HepG2 (cell line): ENCODE measurements around the gene EPS8. TPM values are rescaled to one million over a fixed set of nuclear protein-coding genes. Genes with fewer than 3 reads are reported as not detected.

ENCODE experiments used
- ATAC-seq: fragments of 200-7000 bp; cut with Tn5 transposase; 3 replicates; pipeline ENCODE4 v1.9.1; 2020; ENCODE audit warnings: mild to moderate bottlenecking, moderate library complexity
- BruUV-seq: library from RNA; stranded (reverse); fragments of 400-500 nt; replicated peaks from 2 replicates; lab custom pipeline; 2021; lab: Mats Ljungman, UMichigan
- CTCF ChIA-PET: fragments of 300-600 bp; formaldehyde crosslinking; extraction: SDS; loops from one replicate; lab custom pipeline; 2021; ENCODE audit warnings: low total read pairs, inconsistent platforms, low intra/inter-chr PET ratio; lab: Yijun Ruan, JAX
- POLR2A ChIA-PET: fragments of 350-600 bp; sonication (Branson Sonifier 250); formaldehyde crosslinking; loops from one replicate; lab custom pipeline; 2020; ENCODE audit warnings: antibody characterized with exemption, inconsistent platforms; lab: Yijun Ruan, JAX
- DNase-seq: peaks from one replicate; pipeline ENCODE4 v3.0.0-alpha.2; 2015; ENCODE audit warnings: low spot score
- FAIRE-seq: peaks from 3 replicates; lab custom pipeline; 2011; peaks lifted over from hg19 to GRCh38; lab: Jason Lieb, UNC
- H2AFZ ChIP-seq: one replicate; pipeline ENCODE4 v1.6.1; 2011; ENCODE audit warnings: low read length, inconsistent platforms
- H3K27ac ChIP-seq: fragments of 300-600 bp; 3 replicates; pipeline ENCODE4 v1.8.0; 2011; ENCODE audit warnings: mixed run types, mild to moderate bottlenecking, mixed read lengths, low read length, inconsistent platforms; ENCODE audit not compliant: insufficient read depth; ENCODE audit errors: extremely low read length
- H3K27me3 ChIP-seq, 2 experiments: fragments of 200-600 bp in 1 of 2; 2 replicates in 1 of 2; 3 replicates in 1 of 2; pipeline versions ENCODE4 v1.6.0 to v1.8.0; 2011; ENCODE audit warnings: low read length in 2 of 2, mild to moderate bottlenecking in 2 of 2, moderate library complexity in 2 of 2, inconsistent platforms in 1 of 2; ENCODE audit not compliant: insufficient read depth in 2 of 2, control insufficient read depth in 1 of 2
- H3K36me3 ChIP-seq, 2 experiments: fragments of 200-600 bp in 1 of 2; replicated peaks in 1 of 2; 2 replicates in 1 of 2; 3 replicates in 1 of 2; pipeline versions ENCODE4 v1.5.1 to v1.8.0; 2011; ENCODE audit warnings: low read length in 2 of 2, inconsistent platforms in 1 of 2; ENCODE audit not compliant: insufficient read depth in 2 of 2, control insufficient read depth in 1 of 2
- H3K4me1 ChIP-seq: 2 replicates; pipeline ENCODE4 v1.5.1; 2012; ENCODE audit warnings: low read length, inconsistent platforms; ENCODE audit not compliant: insufficient read depth
- H3K4me2 ChIP-seq: 2 replicates; pipeline ENCODE4 v1.6.0; 2011; ENCODE audit warnings: low read depth, low read length, inconsistent platforms
- H3K4me3 ChIP-seq, 3 experiments: fragments of 200-600 bp in 1 of 3; sonication (generic), shearing (Covaris generic) in 1 of 3; replicated peaks in 1 of 3; 2 replicates each; pipeline ENCODE4 v1.5.1; 2011 to 2016; ENCODE audit warnings: low read length in 3 of 3, inconsistent platforms in 2 of 3, low read depth in 2 of 3, mild to moderate bottlenecking in 2 of 3, control low read depth in 1 of 3, mixed read lengths in 1 of 3; ENCODE audit not compliant: insufficient read depth in 1 of 3
- H3K79me2 ChIP-seq: one replicate; pipeline ENCODE4 v1.6.1; 2011; ENCODE audit warnings: low read length, inconsistent platforms; ENCODE audit not compliant: insufficient read depth
- H3K9ac ChIP-seq: 2 replicates; pipeline ENCODE4 v1.6.0; 2011; ENCODE audit warnings: mild to moderate bottlenecking, low read depth, low read length, inconsistent platforms; ENCODE audit not compliant: insufficient read depth
- H3K9me3 ChIP-seq: 2 replicates; pipeline ENCODE4 v1.5.1; 2012; ENCODE audit warnings: mild to moderate bottlenecking, low read length
- H4K20me1 ChIP-seq: 2 replicates; pipeline ENCODE4 v1.6.0; 2011; ENCODE audit warnings: inconsistent platforms, mild to moderate bottlenecking, low read length, moderate library complexity; ENCODE audit not compliant: insufficient read depth
- FOSL1 ChIP-seq: sonication (generic); formaldehyde crosslinking; IDR thresholded peaks from 2 replicates; pipeline ENCODE4 v1.9.0; 2021; ENCODE audit warnings: missing genetic modification reagents, borderline replicate concordance
- HDAC2 ChIP-seq: sonication (generic); formaldehyde crosslinking; IDR thresholded peaks from 2 replicates; pipeline ENCODE4 v1.4.0; 2020; ENCODE audit warnings: missing genetic modification reagents
- ZBTB42 ChIP-seq: sonication (generic); formaldehyde crosslinking; IDR thresholded peaks from 2 replicates; pipeline ENCODE4 v1.5.0; 2020; ENCODE audit warnings: mild to moderate bottlenecking, missing genetic modification reagents
- ZMYM3 ChIP-seq: sonication (generic); formaldehyde crosslinking; IDR thresholded peaks from 2 replicates; pipeline ENCODE4 v1.5.1; 2020; ENCODE audit warnings: mild to moderate bottlenecking, missing genetic modification reagents
- ZNF629 ChIP-seq: sonication (generic); formaldehyde crosslinking; conservative IDR thresholded peaks from 2 replicates; pipeline ENCODE4 v1.5.0; 2020; ENCODE audit warnings: missing genetic modification reagents
- WGBS: methylation state at CpG from one replicate; pipeline ENCODE4 v1.1.6; 2017; ENCODE audit warnings: low lambda C conversion rate; 5-methylcytosine and 5-hydroxymethylcytosine counted together
- in situ Hi-C: cut with HindIII; loops from 2 replicates; pipeline ENCODE4 v1.10.0; 2017; ENCODE audit warnings: low pct_unique_long_range_greater_than_20kb; ENCODE audit not compliant: extremely low pct_ligation_motif_present
- intact Hi-C: fragments of 100-400 bp; cut with micrococcal nuclease; formaldehyde crosslinking; loops from one replicate; pipeline ENCODE4 v1.10.0; 2022; ENCODE audit not compliant: unreplicated experiment
- polyA plus RNA-seq, 8 experiments: library from polyadenylated mRNA; depleted of rRNA in 3 of 8; stranded (reverse) in 7 of 8; unstranded in 1 of 8; fragments of >200 nt; fragmentation: Illumina TruSeq in 4 of 8; extraction: Trizol in 4 of 8; gene quantifications; 2 replicates each; pipeline versions ENCODE4 v1.2.1 to v1.2.3, GENCODE V29; 2011 to 2016; ENCODE audit warnings: low read depth in 4 of 8, missing spikeins in 1 of 8, mixed read lengths in 1 of 8; ENCODE audit not compliant: insufficient read depth in 1 of 8
- total RNA-seq, 5 experiments: library from RNA; depleted of rRNA; stranded (reverse); fragments of >200 nt; fragmentation: Illumina TruSeq; extraction: Trizol; gene quantifications; 2 replicates each; pipeline ENCODE4 v1.2.3, GENCODE V29; 2016; ENCODE audit warnings: low read depth in 1 of 5
- TF ChIP-seq, protein P1 (sequence below): IDR thresholded peaks from 2 replicates; pipeline ENCODE4 v1.6.1; 2016; ENCODE audit warnings: mild to moderate bottlenecking
- TF ChIP-seq, protein P2 (sequence below): IDR thresholded peaks from 2 replicates; pipeline ENCODE4 v1.4.0; 2020; ENCODE audit warnings: mild to moderate bottlenecking, missing genetic modification reagents

EPS8 gene
- total and polyA plus RNA-seq, 2 of the 13 experiments (the other 11 are each of a cell fraction or from before 2014, with no cell fraction given): 37.1 to 43.4 TPM

DNA sequence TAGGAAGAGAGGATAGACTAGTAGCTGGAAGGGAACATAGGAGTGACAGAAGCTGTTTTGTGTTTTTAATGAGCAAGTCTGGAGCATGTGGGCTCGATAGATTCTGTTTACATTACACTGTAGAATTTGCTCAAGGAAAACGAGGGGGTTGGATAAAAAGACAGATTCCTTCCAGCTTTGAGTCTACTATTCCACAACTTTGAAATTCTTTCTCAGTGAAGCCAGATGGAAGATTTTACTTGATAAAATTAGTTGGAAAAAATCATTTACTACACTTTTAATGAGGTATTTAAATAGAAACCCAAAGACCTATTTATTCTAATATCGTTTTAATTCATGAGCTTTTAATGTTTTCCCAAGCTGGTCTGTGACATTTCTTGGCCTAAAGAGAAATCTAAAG, 19.5 kb upstream of the EPS8 start:
- Histone ChIP-seq H3K27me3 (no peaks in the 10 kb centered on the region), H3K4me3 (no peak overlapping the region), H3K9ac (no peak overlapping the region), H3K9me3 (no peaks in the 10 kb centered on the region), H3K36me3 (no peaks in the 10 kb centered on the region), H3K79me2 (no peaks in the 10 kb centered on the region), H4K20me1 (no peaks in the 10 kb centered on the region), H2AFZ (peak overlapping the region; percentile 49), H3K4me1 (peaks cover 46% of the 10 kb centered on the region), H3K27ac (no peak overlapping the region), H3K4me2 (peak overlapping the region; percentile 4; the same call in 1 of the 2 replicates)
- in situ Hi-C loops: no loop called here
- FAIRE-seq (no peak), ATAC-seq (no peak), DNase-seq (no peak)
- BruUV-seq: no TSS peak
- whole genome bisulfite sequencing: 22% methylated on average over 3 of the region's 3 CpGs
- ChIA-PET CTCF (no interaction called here), POLR2A (interaction anchor here (4.0 kb wide), 1 partner anchor 20 kb away, joined by 12 read pairs; the partner anchor contains the start of gene EPS8)
- intact Hi-C loops: no loop called here
- TF ChIP-seq FOSL1 (CRISPR knock-in tag): no peak
- TF ChIP-seq ZBTB42: no peak
- no peak for TF ChIP-seq HDAC2 (CRISPR knock-in tag)
- TF ChIP-seq, all 625 proteins: peak for 0

DNA sequence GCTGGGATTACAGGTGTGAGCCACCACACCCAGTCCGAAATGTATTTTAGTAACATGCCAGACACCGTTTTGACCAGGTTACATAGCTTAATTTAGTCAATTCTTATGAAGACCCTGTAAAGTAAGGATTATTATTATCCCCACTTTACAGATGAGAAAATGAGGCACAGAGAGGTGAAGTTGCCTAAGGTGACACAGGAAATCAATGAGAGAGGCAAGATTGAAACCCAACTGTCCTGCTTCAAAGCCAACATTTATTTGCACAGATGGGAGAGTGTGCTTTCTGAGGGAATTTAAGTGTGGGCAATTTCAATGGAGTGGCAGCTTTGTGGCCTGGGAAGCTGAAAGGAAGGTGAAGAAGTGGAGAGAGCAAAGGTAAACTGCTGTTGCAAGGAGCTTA, 19.1 kb upstream of the EPS8 start:
- H3K4me3 ChIP-seq: no peak overlapping the region
- peaks cover 50% of the 10 kb centered on the region for H3K4me1 ChIP-seq
- no peaks in the 10 kb centered on the region for H3K36me3 ChIP-seq
- intact Hi-C loops (no loop called here), in situ Hi-C loops (no loop called here)
- H3K9me3 ChIP-seq: no peaks in the 10 kb centered on the region
- H3K4me2 ChIP-seq: peak overlapping the region; percentile 4; the same call in 1 of the 2 replicates
- ATAC-seq (no peak), DNase-seq (no peak), FAIRE-seq (no peak)
- 46% methylated on average over 2 of the region's 2 CpGs for WGBS
- no peak overlapping the region for H3K9ac ChIP-seq
- TF ChIP-seq ZMYM3 (CRISPR knock-in tag) (peak; percentile 56; the same call in 1 of the 2 replicates), ZNF629 (CRISPR knock-in tag) (peak; percentile 83)
- TF ChIP-seq, protein P1, sequence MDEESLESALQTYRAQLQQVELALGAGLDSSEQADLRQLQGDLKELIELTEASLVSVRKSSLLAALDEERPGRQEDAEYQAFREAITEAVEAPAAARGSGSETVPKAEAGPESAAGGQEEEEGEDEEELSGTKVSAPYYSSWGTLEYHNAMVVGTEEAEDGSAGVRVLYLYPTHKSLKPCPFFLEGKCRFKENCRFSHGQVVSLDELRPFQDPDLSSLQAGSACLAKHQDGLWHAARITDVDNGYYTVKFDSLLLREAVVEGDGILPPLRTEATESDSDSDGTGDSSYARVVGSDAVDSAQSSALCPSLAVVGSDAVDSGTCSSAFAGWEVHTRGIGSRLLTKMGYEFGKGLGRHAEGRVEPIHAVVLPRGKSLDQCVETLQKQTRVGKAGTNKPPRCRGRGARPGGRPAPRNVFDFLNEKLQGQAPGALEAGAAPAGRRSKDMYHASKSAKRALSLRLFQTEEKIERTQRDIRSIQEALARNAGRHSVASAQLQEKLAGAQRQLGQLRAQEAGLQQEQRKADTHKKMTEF (CRISPR knock-in tag): no peak
- TF ChIP-seq, protein P2, sequence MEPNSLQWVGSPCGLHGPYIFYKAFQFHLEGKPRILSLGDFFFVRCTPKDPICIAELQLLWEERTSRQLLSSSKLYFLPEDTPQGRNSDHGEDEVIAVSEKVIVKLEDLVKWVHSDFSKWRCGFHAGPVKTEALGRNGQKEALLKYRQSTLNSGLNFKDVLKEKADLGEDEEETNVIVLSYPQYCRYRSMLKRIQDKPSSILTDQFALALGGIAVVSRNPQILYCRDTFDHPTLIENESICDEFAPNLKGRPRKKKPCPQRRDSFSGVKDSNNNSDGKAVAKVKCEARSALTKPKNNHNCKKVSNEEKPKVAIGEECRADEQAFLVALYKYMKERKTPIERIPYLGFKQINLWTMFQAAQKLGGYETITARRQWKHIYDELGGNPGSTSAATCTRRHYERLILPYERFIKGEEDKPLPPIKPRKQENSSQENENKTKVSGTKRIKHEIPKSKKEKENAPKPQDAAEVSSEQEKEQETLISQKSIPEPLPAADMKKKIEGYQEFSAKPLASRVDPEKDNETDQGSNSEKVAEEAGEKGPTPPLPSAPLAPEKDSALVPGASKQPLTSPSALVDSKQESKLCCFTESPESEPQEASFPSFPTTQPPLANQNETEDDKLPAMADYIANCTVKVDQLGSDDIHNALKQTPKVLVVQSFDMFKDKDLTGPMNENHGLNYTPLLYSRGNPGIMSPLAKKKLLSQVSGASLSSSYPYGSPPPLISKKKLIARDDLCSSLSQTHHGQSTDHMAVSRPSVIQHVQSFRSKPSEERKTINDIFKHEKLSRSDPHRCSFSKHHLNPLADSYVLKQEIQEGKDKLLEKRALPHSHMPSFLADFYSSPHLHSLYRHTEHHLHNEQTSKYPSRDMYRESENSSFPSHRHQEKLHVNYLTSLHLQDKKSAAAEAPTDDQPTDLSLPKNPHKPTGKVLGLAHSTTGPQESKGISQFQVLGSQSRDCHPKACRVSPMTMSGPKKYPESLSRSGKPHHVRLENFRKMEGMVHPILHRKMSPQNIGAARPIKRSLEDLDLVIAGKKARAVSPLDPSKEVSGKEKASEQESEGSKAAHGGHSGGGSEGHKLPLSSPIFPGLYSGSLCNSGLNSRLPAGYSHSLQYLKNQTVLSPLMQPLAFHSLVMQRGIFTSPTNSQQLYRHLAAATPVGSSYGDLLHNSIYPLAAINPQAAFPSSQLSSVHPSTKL: no peak
- no TSS peak for BruUV-seq
- H3K27me3 ChIP-seq: no peaks in the 10 kb centered on the region
- peak overlapping the region; percentile 49 for H2AFZ ChIP-seq
- POLR2A ChIA-PET: no interaction called here
- H3K27ac ChIP-seq: no peak overlapping the region
- no peaks in the 10 kb centered on the region for H3K79me2 ChIP-seq
- H4K20me1 ChIP-seq: no peaks in the 10 kb centered on the region
- CTCF ChIA-PET: no interaction called here
